MM.1S (cell line): Measurements from ENCODE around the gene GALNTL6.

ENCODE experiments used
- EZH2 ChIP-seq: fragments of 300-600 bp; sonication (generic); optimal IDR thresholded peaks from 2 replicates; pipeline ENCODE3; 2017; ENCODE audit warnings: low read depth, mild to moderate bottlenecking, antibody characterized with exemption, low read length, mixed read lengths
- EZH2phosphoT487 ChIP-seq: fragments of 300-600 bp; sonication (generic); IDR thresholded peaks from 2 replicates; pipeline ENCODE4 v1.6.1; 2018; ENCODE audit warnings: antibody characterized with exemption, low read length
- TF ChIP-seq, protein P1 (sequence below): fragments of 300-600 bp; sonication (generic); IDR thresholded peaks from 2 replicates; pipeline ENCODE4 v1.5.1; 2016; ENCODE audit warnings: antibody characterized with exemption, low read length, mixed read lengths

DNA sequence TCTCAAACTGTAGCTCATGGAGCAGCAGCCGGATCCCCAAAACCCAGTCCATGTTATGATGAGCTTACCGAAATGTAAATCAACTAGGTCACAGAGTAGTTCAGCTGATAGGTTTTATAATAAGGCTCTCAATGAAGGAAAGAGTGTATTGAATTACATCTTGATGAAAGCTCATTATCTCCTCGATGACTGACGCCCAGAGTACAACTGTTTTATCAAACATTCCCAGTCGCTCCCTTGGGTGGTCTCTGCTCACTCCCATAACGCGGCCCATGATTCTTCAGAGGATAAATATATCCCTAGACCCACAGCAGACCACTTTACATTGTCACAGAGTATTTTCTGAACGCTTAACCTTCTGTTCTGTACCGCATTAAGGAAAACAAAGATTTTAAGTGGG, 903.1 kb downstream of the GALNTL6 start:
- TF ChIP-seq, protein P1, sequence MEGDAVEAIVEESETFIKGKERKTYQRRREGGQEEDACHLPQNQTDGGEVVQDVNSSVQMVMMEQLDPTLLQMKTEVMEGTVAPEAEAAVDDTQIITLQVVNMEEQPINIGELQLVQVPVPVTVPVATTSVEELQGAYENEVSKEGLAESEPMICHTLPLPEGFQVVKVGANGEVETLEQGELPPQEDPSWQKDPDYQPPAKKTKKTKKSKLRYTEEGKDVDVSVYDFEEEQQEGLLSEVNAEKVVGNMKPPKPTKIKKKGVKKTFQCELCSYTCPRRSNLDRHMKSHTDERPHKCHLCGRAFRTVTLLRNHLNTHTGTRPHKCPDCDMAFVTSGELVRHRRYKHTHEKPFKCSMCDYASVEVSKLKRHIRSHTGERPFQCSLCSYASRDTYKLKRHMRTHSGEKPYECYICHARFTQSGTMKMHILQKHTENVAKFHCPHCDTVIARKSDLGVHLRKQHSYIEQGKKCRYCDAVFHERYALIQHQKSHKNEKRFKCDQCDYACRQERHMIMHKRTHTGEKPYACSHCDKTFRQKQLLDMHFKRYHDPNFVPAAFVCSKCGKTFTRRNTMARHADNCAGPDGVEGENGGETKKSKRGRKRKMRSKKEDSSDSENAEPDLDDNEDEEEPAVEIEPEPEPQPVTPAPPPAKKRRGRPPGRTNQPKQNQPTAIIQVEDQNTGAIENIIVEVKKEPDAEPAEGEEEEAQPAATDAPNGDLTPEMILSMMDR, result no peak
- TF ChIP-seq EZH2, result no peak
- TF ChIP-seq EZH2phosphoT487, result no peak
